ENCODE data around the gene TMEM232. TPM values are rescaled to one million over a fixed set of nuclear protein-coding genes. Genes with fewer than 3 reads are reported as not detected.

TMEM232 gene
- total and polyA plus RNA-seq, 2 of the 4 experiments (the other 2 are of a cell fraction) = 0.17 to 0.36 TPM

DNA sequence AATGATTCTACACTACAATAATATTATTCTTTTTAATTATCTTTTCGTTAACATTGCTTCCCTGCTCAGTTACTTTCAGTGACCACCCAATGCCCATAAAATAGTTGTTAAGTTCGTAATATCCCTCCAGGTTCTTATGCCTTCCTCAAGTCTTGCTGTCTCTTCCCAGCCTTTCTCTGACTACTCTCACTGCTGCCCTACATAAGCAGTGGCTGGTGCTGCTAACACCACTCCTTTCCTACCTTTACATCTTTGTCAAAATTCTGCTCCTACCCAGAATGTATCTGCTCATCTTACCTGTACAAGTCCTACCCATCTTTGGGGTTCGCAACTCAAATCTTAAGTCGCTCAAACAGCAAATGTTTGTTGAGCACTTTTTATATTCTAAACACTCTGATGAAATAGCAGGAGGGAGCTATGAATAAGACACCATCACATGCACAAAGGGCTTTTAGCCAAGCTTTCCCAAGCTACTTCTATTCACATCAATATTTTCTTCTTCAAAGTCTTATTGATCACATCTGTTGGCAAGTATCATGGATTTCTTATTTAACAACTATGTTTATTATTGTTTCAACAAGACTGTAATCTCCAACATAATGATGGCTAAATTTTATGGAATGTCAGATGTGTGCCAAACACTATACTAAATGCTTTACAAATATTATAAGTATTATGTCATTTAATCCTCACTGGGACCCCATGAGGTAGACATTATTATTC is 41.8 kb upstream of the TMEM232 start:
- no peak overlapping the region for H2AK5ac ChIP-seq (ENCODE audit: low read depth, low read length)
- H3K56ac ChIP-seq (ENCODE audit: extremely low read depth, insufficient read depth, low read length) = no peak overlapping the region
- DNase-seq (peak; percentile 77), ATAC-seq (ENCODE audit: low read depth) (peak; percentile 38; the same call in 1 of the 2 replicates)
- no peaks in the 10 kb centered on the region for H3K9me1 ChIP-seq (ENCODE audit: insufficient read depth, low read length)
- H4K5ac ChIP-seq (ENCODE audit: low read depth, low read length) = no peak overlapping the region
- H3K4me2 ChIP-seq (ENCODE audit: low read depth, low read length) = no peak overlapping the region
- no peaks in the 10 kb centered on the region for H4K20me1 ChIP-seq (ENCODE audit: insufficient read depth, low read length)
- no peaks in the 10 kb centered on the region for H3K36me3 ChIP-seq (ENCODE audit: control insufficient read depth, insufficient read depth, low read length)
- H2AK9ac ChIP-seq (replicated peaks; ENCODE audit: low read depth, low read length, poor library complexity) = no peak overlapping the region
- no peaks in the 10 kb centered on the region for H3K9me3 ChIP-seq (ENCODE audit: control insufficient read depth, insufficient read depth, low read length)
- no peak overlapping the region for H2BK15ac ChIP-seq (ENCODE audit: low read depth, low read length)
- H3K27ac ChIP-seq (ENCODE audit: insufficient read depth, low read length) = no peak overlapping the region; the same call in 1 of the 2 replicates
- no peak overlapping the region for H3K4me3 ChIP-seq (ENCODE audit: insufficient read depth, low read depth, low read length)
- peak overlapping the region; percentile 7; the same call in 1 of the 2 replicates for H3K18ac ChIP-seq (ENCODE audit: low read depth, low read length)
- no peak overlapping the region for H2BK5ac ChIP-seq (ENCODE audit: low read depth, low read length, poor library complexity, severe bottlenecking)
- POLR2A ChIA-PET (ENCODE audit: unreplicated experiment) = no interaction called here
- H4K91ac ChIP-seq (ENCODE audit: insufficient read depth, low read depth, low read length) = no peak overlapping the region
- no peak overlapping the region for H3K14ac ChIP-seq (replicated peaks; ENCODE audit: low read depth, low read length)
- no peak overlapping the region for H3K23ac ChIP-seq (ENCODE audit: low read depth, low read length)
- H3K4me1 ChIP-seq (ENCODE audit: control insufficient read depth, insufficient read depth, low read length) = 0 out of 2 replicates have a peak, but pooled peaks cover 2% of the 10 kb centered on the region
- H2BK120ac ChIP-seq (ENCODE audit: low read depth, low read length) = 0 out of 2 replicates have a peak overlapping the region, but pooled peaks have one; percentile 1
- CTCF ChIA-PET = interaction anchor here (0.9 kb wide), 1 partner anchor 1739 kb away, joined by 3 read pairs; no protein-coding TSS in a partner anchor
- in situ Hi-C loops (cut with MboI; ENCODE audit: low sequenced_read_pairs) = loop anchor here (25.0 kb wide), 2 partner anchors 694 to 1394 kb away; no protein-coding TSS in a partner anchor
- H4K8ac ChIP-seq (ENCODE audit: low read depth in 2 of 2, low read length in 2 of 2) = 0 out of 4 replicates have a peak overlapping the region, but pooled peaks of 1 of the 2 experiments have one; percentile 24
- WGBS, 2 experiments (ENCODE audit: extremely low coverage in 2 of 2, insufficient read length in 1 of 2) = 100% methylated on average over 1 of the region's 4 CpGs; no CpG with 5 or more reads in 1 of the 2 experiments
- H2AFZ ChIP-seq (replicated peaks; ENCODE audit: low read length, poor library complexity) = no peak overlapping the region
- H3K4ac ChIP-seq (ENCODE audit: low read depth, low read length) = 0 out of 2 replicates have a peak overlapping the region, but pooled peaks have one; percentile 4
- no peak overlapping the region for H3K9ac ChIP-seq (ENCODE audit: low read depth, low read length)
- dilution Hi-C loops (cut with HindIII; ENCODE audit: low sequenced_read_pairs, unreplicated experiment) = no loop called here
- no TSS peak for BruUV-seq (replicated peaks)
- no peaks in the 10 kb centered on the region for H3K27me3 ChIP-seq (ENCODE audit: control insufficient read depth, insufficient read depth, low read length)
- TF ChIP-seq, protein P1, sequence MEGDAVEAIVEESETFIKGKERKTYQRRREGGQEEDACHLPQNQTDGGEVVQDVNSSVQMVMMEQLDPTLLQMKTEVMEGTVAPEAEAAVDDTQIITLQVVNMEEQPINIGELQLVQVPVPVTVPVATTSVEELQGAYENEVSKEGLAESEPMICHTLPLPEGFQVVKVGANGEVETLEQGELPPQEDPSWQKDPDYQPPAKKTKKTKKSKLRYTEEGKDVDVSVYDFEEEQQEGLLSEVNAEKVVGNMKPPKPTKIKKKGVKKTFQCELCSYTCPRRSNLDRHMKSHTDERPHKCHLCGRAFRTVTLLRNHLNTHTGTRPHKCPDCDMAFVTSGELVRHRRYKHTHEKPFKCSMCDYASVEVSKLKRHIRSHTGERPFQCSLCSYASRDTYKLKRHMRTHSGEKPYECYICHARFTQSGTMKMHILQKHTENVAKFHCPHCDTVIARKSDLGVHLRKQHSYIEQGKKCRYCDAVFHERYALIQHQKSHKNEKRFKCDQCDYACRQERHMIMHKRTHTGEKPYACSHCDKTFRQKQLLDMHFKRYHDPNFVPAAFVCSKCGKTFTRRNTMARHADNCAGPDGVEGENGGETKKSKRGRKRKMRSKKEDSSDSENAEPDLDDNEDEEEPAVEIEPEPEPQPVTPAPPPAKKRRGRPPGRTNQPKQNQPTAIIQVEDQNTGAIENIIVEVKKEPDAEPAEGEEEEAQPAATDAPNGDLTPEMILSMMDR (conservative IDR thresholded peaks at IDR 0.05; ENCODE audit: low read depth, low read length) = no peak
- TF ChIP-seq BHLHE40 (IDR thresholded peaks at IDR 0.05; ENCODE audit: low read depth, low read length) = peak; percentile 24; the same call in 1 of the 2 replicates
- no peaks in the 10 kb centered on the region for H3K79me1 ChIP-seq (ENCODE audit: low read depth in 1 of 2, low read length in 2 of 2)
- intact Hi-C loops (cut with micrococcal nuclease) = loop anchor here (5.0 to 10.0 kb wide), 3 partner anchors 129 to 987 kb away; partner anchors contain the start of gene NREP
- H2BK20ac ChIP-seq (ENCODE audit: low read depth, low read length) = no peak overlapping the region
